Mesodermal cell (in vitro differentiated cells): ENCODE data around the gene IP6K3.

Source experiments
- H3K27ac ChIP-seq: 2 replicates; pipeline ENCODE4 v1.7.0; 2013; ENCODE audit warnings: mild to moderate bottlenecking, low read depth, low read length, moderate library complexity; ENCODE audit not compliant: severe bottlenecking
- H3K36me3 ChIP-seq: 2 replicates; pipeline ENCODE4 v1.7.1; 2013; ENCODE audit warnings: mild to moderate bottlenecking, low read length, moderate library complexity; ENCODE audit not compliant: control insufficient read depth, insufficient read depth
- H3K4me1 ChIP-seq: one replicate; pipeline ENCODE4 v1.7.1; 2013; ENCODE audit warnings: mild to moderate bottlenecking, low read length; ENCODE audit not compliant: insufficient read depth, control insufficient read depth, poor library complexity, severe bottlenecking
- H3K4me3 ChIP-seq: 2 replicates; pipeline ENCODE4 v1.7.0; 2013; ENCODE audit warnings: low read length, control low read depth, mild to moderate bottlenecking; ENCODE audit not compliant: insufficient read depth, poor library complexity, severe bottlenecking; ENCODE audit errors: extremely low read depth
- H3K9me3 ChIP-seq: 2 replicates; pipeline ENCODE4 v1.7.1; 2013; ENCODE audit warnings: mild to moderate bottlenecking, low read length, moderate library complexity; ENCODE audit not compliant: control insufficient read depth
- WGBS, 2 experiments: methylation state at CpG; one replicate each; pipeline ENCODE4 v1.1.5; 2013; ENCODE audit warnings: missing lambda C conversion rate in 2 of 2; ENCODE audit not compliant: insufficient coverage in 2 of 2; 5-methylcytosine and 5-hydroxymethylcytosine counted together

The IP6K3 gene

DNA sequence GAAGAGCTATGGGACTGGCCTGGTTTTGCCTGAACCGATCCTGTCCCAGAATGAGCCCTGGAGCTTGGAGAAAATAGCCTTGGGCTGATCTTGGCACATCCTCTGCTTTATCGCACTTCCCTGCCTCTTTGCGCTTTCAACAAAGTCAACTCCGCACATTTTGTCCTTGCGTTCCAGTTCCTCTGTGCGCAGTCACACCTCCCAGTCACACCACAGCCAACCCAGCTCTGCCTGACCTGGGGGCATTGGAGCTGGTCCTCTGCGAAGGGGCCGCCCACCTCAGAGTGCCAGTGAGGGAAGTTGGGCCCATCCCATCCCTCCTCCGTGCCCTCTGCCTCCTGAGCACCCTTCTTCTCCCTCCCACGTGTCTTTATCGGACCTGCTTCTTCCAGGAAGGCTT is 18.3 kb downstream of the IP6K3 start:
- Histone ChIP-seq H3K9me3 (no peaks in the 10 kb centered on the region), H3K4me1 (peaks cover 5% of the 10 kb centered on the region), H3K36me3 (peaks cover 5% of the 10 kb centered on the region), H3K4me3 (no peak overlapping the region), H3K27ac (no peak overlapping the region)
- WGBS, 2 experiments: 92 to 96% methylated on average over 7 to 10 of the region's 11 CpGs

DNA sequence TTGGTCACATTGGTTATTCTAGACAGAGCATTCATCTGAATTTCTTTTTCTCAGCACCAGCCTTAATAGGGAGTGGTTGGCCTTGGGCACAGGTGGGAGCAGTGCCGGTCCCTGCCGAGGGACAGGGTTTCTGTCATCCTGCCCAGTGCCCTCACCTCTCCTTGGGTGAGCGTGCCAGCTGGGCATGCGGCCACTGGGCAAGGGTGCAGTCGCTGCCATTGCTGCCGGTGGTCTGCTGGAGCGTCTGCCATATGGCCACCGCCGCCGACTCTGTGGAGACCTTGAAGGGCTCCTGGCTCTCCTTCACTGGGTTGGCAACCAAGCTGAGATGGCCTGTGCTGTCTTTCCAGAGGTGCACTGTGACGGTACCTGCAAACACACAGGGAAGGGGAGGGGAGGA is 18.8 kb downstream of the IP6K3 start:
- peaks cover 5% of the 10 kb centered on the region for H3K36me3 ChIP-seq
- H3K4me3 ChIP-seq: no peak overlapping the region
- no peaks in the 10 kb centered on the region for H3K9me3 ChIP-seq
- peaks cover under 1% of the 10 kb centered on the region for H3K4me1 ChIP-seq
- WGBS, 2 experiments: 91 to 95% methylated on average over 9 to 11 of the region's 11 CpGs
- no peak overlapping the region for H3K27ac ChIP-seq

DNA sequence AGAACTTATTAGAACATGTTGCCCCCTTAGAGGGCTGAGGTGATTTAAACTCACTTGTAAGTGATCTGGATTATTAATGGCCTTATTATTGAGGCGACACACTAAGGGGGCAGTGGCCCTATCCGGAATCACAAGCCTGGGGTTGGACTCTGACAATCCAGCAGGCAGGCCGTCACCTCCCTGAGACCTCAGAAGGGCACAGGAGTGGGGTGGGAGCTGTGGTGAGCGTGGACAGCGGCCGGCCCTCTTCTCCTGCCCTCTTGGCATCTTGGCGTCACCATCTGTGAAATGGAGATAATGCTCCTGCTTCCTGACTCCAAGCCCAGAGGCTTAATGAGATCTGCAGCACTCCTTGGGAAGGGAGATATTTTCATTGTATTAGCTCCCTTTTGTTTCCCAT is 19.6 kb downstream of the IP6K3 start:
- Histone ChIP-seq H3K36me3 (peaks cover 6% of the 10 kb centered on the region), H3K4me1 (no peaks in the 10 kb centered on the region), H3K4me3 (no peak overlapping the region), H3K9me3 (no peaks in the 10 kb centered on the region), H3K27ac (no peak overlapping the region)
- WGBS, 2 experiments: 94 to 97% methylated on average over 7 of the region's 7 CpGs

DNA sequence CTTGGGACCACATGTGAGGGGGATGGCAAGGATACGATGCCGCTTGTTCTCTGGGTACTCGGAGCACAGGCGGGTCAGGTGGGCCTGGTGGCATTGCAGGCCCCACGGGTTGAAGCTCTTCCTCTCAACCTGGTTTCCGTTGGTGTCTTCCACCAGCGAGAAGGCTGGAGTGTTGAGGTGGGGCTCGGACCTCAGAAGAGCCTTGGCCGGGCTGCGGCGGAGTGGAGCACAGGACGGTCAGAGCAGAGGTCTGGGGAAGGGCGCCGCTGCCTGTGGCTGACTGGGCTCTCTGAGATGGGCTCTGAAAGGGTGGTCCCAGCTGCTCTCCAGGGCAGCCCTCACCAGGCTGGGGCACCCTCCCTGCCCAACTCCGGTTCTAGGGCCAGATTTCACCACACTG is 20.0 kb downstream of the IP6K3 start:
- peaks cover 5% of the 10 kb centered on the region for H3K36me3 ChIP-seq
- WGBS, 2 experiments: 93 to 97% methylated on average over 11 to 15 of the region's 15 CpGs
- H3K4me1 ChIP-seq: no peaks in the 10 kb centered on the region
- H3K4me3 ChIP-seq: no peak overlapping the region
- no peaks in the 10 kb centered on the region for H3K9me3 ChIP-seq
- no peak overlapping the region for H3K27ac ChIP-seq

DNA sequence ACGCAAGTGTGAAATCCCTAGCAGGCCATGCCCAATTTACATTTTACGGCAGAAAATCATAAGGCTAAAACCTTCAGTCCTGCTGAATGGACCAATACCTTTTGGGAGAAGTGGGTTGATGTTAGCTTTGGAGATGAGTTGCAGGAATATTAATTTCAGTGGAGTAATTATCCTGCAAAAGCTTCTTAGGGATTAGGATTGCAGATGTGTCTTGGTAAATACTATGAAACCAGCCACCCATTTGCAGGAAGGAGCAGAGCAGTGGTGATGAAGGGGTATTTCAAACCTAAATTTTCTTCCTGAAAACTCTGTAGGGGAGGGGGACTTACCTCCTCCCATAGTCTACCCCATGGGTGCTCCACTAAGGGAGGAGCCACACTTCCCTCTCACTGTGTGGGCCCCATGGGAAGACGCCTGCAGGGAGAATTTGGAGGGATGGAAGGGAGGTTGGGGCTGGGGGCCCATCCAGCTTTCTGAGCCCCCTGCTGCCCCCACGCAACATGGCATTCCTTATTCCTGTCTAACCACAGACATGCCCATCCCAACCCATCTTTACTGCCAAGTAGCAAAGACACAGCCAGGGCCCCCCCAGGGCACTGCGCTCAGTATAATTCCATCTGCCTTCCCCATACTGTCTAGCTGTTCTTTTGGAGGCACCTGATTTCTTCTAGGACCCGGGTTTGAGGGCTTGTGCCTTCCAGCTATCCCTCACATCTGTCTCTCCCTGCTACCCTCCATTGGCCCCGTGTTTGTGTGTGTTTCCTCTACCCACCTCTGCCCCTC is 20.6 kb downstream of the IP6K3 start:
- no peaks in the 10 kb centered on the region for H3K4me1 ChIP-seq
- no peak overlapping the region for H3K27ac ChIP-seq
- H3K9me3 ChIP-seq: no peaks in the 10 kb centered on the region
- H3K4me3 ChIP-seq: no peak overlapping the region
- peaks cover 5% of the 10 kb centered on the region for H3K36me3 ChIP-seq
- 85 to 93% methylated on average over 3 to 4 of the region's 7 CpGs for WGBS, 2 experiments

DNA sequence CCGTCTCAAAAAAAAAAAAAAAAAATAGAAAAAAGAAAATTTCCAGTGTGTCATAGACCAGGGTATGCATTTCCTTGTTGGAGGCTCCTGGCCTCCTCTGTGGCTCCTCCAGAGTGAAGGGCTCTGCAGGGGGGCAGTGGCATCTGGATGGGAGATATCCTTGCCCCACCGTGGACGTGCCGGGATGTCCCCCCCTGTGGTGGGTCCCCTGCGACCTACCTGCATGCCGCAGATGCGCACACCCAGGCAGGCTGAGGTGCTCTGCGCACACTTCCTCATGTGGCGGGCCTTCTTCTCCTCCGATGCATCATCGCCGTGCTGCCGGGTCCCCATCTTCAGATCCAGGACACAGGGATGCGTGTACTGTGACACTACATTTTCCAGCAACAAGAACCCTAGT is 21.5 kb downstream of the IP6K3 start:
- 91 to 92% methylated on average over 12 to 13 of the region's 14 CpGs for WGBS, 2 experiments
- H3K27ac ChIP-seq: no peak overlapping the region
- no peak overlapping the region for H3K4me3 ChIP-seq
- peaks cover 5% of the 10 kb centered on the region for H3K36me3 ChIP-seq
- no peaks in the 10 kb centered on the region for H3K9me3 ChIP-seq
- no peaks in the 10 kb centered on the region for H3K4me1 ChIP-seq

DNA sequence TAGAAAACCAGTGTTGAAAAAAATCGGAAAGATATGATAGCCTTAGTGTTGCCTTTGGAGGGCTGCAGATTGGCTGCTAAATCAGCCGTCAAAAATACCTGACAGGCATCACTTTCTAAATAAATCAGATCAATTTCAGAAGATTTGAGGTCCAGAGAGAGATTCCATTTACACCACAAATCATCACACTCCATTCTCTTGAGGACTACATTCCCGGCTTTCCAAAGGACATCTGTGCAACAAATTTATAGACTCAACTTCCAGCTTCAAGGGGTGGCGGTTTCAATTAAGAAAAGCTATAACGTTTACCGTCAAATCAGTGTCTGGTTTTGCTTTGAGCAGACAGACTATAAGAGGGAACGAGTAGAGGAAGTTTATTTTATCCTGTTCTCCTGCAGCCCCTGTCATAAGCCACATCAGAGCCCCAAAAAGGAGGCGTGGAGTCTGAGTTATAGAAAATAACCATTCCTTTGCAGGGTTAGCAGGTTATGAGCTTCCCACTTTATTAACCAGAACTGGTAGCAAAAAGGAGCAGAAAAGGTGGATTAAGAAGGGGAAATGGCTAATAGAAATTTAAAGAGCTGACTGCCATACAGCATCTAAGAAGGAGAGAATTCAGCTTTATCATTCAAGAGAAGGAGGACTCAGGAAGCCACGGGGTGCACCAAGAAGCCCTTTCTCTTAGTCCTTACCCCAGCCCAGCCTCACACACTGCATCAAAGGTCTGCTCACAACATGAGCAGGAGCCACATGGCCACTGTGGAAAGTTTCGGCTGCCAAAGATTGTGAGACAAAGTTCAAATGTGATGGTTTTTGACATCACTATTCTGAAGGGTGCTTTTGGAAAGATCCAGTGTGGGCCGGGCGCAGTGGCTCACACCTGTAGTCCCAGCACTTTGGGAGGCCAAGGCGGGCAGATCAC is 22.3 kb downstream of the IP6K3 start:
- no peaks in the 10 kb centered on the region for H3K9me3 ChIP-seq
- no peak overlapping the region for H3K27ac ChIP-seq
- H3K4me1 ChIP-seq: no peaks in the 10 kb centered on the region
- peaks cover 5% of the 10 kb centered on the region for H3K36me3 ChIP-seq
- no peak overlapping the region for H3K4me3 ChIP-seq
- WGBS, 2 experiments: 89 to 95% methylated on average over 6 to 8 of the region's 13 CpGs

DNA sequence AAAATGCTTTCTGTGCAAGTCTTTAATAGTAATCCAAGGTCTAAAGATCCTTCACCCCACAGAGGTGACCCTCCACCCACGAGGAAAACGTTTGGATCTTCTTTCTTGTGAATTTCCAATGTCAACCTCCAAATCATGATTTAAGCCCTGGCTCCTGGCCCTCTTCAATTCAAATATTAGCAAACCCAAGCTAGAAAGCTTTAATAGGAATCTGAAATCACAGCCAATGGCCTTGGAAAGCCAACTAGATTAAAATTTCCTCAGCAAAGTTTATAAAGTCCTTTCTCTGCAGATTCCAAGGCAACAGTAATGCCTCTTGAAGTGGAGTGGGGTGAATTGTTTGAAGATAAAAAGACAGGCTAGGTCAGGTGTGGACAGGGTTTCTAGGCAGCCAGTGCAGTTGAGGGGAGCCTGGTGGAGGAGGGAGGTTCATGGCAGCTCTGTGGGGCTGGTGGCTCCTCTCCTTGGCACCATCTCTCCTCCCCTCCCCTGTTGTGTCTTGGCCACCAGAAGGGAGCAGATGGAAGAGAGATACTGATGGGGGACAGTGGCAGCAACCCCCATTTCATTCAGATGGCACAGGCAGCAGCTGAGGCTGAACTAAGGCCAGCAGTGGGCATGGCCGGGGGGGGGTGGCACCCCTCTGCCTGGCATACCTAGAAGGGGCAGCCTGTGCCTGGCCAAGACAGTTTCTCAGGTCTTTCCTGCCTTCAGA is 23.2 kb downstream of the IP6K3 start:
- Histone ChIP-seq H3K4me1 (no peaks in the 10 kb centered on the region), H3K36me3 (peaks cover 5% of the 10 kb centered on the region), H3K27ac (no peak overlapping the region), H3K9me3 (no peaks in the 10 kb centered on the region), H3K4me3 (no peak overlapping the region)
- WGBS, 2 experiments: 82 to 89% methylated on average over 3 of the region's 3 CpGs

DNA sequence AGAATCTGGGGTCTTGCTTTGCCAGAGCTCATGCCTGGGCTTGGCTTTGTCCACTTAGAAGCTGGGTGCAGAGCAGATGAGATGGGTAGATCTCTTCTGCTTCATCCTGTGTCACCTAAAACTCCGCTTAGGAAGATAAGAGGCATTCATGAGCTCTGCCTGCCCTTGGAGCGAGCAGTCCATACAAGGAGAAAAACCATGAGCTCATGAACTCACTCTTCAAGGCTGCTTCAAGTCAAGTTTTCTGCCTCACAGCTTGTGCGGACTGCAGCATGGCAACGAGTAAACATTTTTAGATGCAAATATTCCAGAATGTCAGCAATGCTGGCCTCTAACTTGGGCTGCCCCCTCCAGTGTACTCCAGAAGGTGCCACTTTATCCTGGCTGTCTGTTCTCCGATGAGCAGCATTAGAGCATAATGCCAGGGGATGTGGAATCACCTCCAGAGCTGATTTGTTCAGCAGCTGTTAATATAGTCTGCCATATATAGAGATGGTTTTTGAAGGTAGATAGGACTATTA is 24.5 kb downstream of the IP6K3 start:
- Histone ChIP-seq H3K4me1 (no peaks in the 10 kb centered on the region), H3K36me3 (peaks cover 5% of the 10 kb centered on the region), H3K9me3 (no peaks in the 10 kb centered on the region), H3K4me3 (no peak overlapping the region), H3K27ac (no peak overlapping the region)
- 86 to 90% methylated on average over 5 of the region's 5 CpGs for WGBS, 2 experiments

DNA sequence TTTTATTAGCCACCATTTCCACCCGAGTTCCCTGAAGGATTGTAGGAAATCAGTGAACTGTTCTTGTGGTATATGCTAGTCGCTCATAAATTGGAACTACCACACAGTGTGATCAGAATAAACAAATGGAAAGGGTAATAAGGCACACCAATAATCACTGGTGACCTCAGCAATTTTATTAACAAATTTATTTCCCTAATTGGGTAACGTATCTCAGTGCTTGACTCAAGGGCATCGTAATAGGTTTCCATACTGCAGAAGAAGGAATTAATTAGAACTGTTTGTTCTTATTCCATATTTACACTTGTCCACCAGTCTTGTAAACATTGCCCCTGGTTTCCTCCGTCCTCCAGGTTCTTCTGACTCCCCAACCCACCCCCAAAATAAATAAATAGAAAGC is 25.2 kb downstream of the IP6K3 start:
- WGBS, 2 experiments: 100% methylated on average over 1 of the region's 5 CpGs
- H3K27ac ChIP-seq: no peak overlapping the region
- H3K36me3 ChIP-seq: peaks cover 5% of the 10 kb centered on the region
- H3K4me3 ChIP-seq: no peak overlapping the region
- no peaks in the 10 kb centered on the region for H3K4me1 ChIP-seq
- H3K9me3 ChIP-seq: no peaks in the 10 kb centered on the region
